Stomach (tissue), 4 donors: Measurements from ENCODE around the gene SUMO3.

Source experiments
- CTCF ChIP-seq, 7 experiments: fragments of 450-650 bp in 4 of 7; fragments of 200-600 bp in 3 of 7; sonication (generic) in 3 of 7; IDR thresholded peaks; one replicate each; pipeline ENCODE4 v1.5.1; 2016 to 2019; ENCODE audit warnings: antibody characterized with exemption in 7 of 7, control low read depth in 2 of 7, mild to moderate bottlenecking in 1 of 7
- EP300 ChIP-seq: sonication (generic); formaldehyde crosslinking; IDR thresholded peaks from one replicate; pipeline ENCODE4 v1.6.1; 2017; ENCODE audit warnings: antibody characterized with exemption
- POLR2A ChIP-seq, 4 donors: fragments of 450-650 bp; IDR thresholded peaks; one replicate each; pipeline ENCODE4 v1.6.1; 2016; ENCODE audit warnings: antibody characterized with exemption in 4 of 4, control low read depth in 2 of 4, mild to moderate bottlenecking in 1 of 4, moderate library complexity in 1 of 4
- POLR2AphosphoS5 ChIP-seq, 3 donors: sonication (generic); formaldehyde crosslinking; IDR thresholded peaks; one replicate each; pipeline ENCODE4 v1.6.1; 2016; ENCODE audit warnings: antibody characterized with exemption in 3 of 3

GRCh38 chr21:44834231-44834950 is 16.5 kb upstream of the SUMO3 start:
- TF ChIP-seq POLR2AphosphoS5 (IDR thresholded peaks at IDR 0.05): no peak
- no peak for TF ChIP-seq POLR2A (IDR thresholded peaks at IDR 0.05)
- no peak for TF ChIP-seq CTCF (IDR thresholded peaks at IDR 0.05)
- TF ChIP-seq EP300: no peak
